H7 (cell line): ENCODE results near the gene TENM4. TPM values are rescaled to one million over a fixed set of nuclear protein-coding genes. Genes with fewer than 3 reads are reported as not detected.
A peak's percentile ranks its signal among the peaks of the same experiment; 100 is the strongest.

ENCODE experiments used
- DNase-seq: peaks from one replicate; pipeline ENCODE4 v3.0.0; 2012
- H3K27me3 ChIP-seq: 2 replicates; pipeline ENCODE4 v1.6.0; 2011; ENCODE audit warnings: mild to moderate bottlenecking, low read length; ENCODE audit not compliant: control insufficient read depth, insufficient read depth
- H3K36me3 ChIP-seq: replicated peaks from 2 replicates; pipeline ENCODE4 v1.5.1; 2011; ENCODE audit warnings: low read length; ENCODE audit not compliant: control insufficient read depth, insufficient read depth
- H3K4me3 ChIP-seq: 2 replicates; pipeline ENCODE4 v1.5.1; 2011; ENCODE audit warnings: low read depth, mild to moderate bottlenecking, control low read depth, low read length, moderate library complexity; ENCODE audit not compliant: insufficient read depth
- total RNA-seq: library from RNA; depleted of rRNA; stranded (reverse); fragments of >200 nt; shearing (Covaris generic); gene quantifications from 2 replicates; pipeline ENCODE4 v1.2.3, GENCODE V29; 2014

TENM4 gene
- total RNA-seq, 1 experiment from 2014 or later = 29.6 TPM

- Histone ChIP-seq H3K4me3 (no peak overlapping the region), H3K27me3 (no peaks in the 10 kb centered on the region), H3K36me3 (no peaks in the 10 kb centered on the region)
- no peak for DNase-seq
Observed at GRCh38 chr11:79371724-79372123, 69.1 kb downstream of the TENM4 start.

GRCh38 chr11:79371152-79371551 is 69.7 kb downstream of the TENM4 start:
- H3K36me3 ChIP-seq = no peaks in the 10 kb centered on the region
- H3K4me3 ChIP-seq = no peak overlapping the region
- H3K27me3 ChIP-seq = no peaks in the 10 kb centered on the region
- DNase-seq = peak; percentile 32

GRCh38 chr11:79369055-79369454 is 71.8 kb downstream of the TENM4 start:
- no peaks in the 10 kb centered on the region for H3K27me3 ChIP-seq
- no peaks in the 10 kb centered on the region for H3K36me3 ChIP-seq
- no peak for DNase-seq
- no peak overlapping the region for H3K4me3 ChIP-seq

GRCh38 chr11:79367844-79368243 is 73.0 kb downstream of the TENM4 start:
- Histone ChIP-seq H3K4me3 (no peak overlapping the region), H3K27me3 (no peaks in the 10 kb centered on the region), H3K36me3 (no peaks in the 10 kb centered on the region)
- DNase-seq = no peak

DNA sequence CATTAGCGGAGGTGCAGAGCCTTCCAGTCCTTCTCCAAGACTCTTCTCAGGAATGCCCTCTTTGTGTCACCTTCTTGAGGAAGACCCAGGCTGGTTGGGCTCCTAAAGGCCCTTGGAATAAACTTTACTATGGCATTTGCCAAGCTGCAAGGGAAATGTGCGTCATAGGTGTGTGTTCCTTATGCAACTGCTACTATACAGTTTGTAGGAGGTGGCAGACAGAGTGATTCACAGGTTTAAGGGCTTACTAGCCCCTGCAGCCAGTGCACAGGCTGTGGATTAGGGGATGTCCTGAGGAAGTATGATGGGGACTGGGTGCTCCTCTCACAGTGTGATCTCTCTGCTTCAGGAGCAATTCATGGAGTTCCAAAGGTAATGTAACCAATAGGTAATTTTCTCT is 74.6 kb downstream of the TENM4 start:
- Histone ChIP-seq H3K4me3 (no peak overlapping the region), H3K36me3 (no peaks in the 10 kb centered on the region), H3K27me3 (no peaks in the 10 kb centered on the region)
- DNase-seq = no peak

DNA sequence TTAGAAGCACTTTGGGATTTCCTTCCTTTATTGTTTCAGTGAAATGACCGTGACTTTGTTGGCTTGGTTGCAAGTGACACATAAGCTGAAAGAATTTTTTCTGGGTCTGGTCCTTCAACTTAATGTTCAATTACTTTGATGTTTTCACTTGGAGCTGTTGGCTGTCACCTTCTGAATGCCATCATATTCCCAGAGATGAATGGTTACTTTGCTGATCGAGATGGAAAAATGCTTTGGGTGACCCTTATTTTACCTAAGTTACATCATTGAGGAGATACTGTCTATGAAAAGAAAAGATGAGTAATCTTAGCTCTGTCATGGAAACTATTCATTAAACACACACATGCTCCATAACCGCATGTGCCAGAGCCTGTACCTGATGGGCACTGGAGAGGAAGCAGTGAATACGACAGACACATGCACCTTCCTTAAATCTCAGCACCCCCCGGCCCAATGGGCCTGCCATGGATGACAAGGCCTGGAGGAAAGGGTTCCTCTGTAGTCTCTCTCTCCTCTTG is 76.9 kb downstream of the TENM4 start:
- no peaks in the 10 kb centered on the region for H3K27me3 ChIP-seq
- no peak overlapping the region for H3K4me3 ChIP-seq
- no peak for DNase-seq
- no peaks in the 10 kb centered on the region for H3K36me3 ChIP-seq

GRCh38 chr11:79363256-79363655 is 77.6 kb downstream of the TENM4 start:
- H3K4me3 ChIP-seq = no peak overlapping the region
- no peaks in the 10 kb centered on the region for H3K27me3 ChIP-seq
- DNase-seq = no peak
- H3K36me3 ChIP-seq = no peaks in the 10 kb centered on the region

DNA sequence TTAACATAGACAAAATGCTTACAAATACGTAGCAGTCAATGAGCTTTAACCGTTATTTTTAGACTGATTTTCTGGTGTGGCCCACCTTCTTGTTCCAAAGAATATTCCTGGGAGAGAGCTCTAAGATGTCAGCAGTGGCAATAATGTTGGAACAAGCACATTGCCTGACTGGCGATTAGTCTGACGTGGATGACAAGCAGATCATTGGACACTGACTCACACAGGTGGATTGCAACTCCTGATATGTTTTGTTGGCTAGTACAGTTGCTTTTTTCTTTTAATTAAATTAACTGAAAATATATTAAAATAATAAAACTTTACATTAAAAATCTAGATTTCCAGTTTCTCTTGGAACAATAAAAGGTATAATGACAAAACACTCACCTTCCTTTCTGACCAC is 78.0 kb downstream of the TENM4 start:
- H3K4me3 ChIP-seq = no peak overlapping the region
- no peak for DNase-seq

DNA sequence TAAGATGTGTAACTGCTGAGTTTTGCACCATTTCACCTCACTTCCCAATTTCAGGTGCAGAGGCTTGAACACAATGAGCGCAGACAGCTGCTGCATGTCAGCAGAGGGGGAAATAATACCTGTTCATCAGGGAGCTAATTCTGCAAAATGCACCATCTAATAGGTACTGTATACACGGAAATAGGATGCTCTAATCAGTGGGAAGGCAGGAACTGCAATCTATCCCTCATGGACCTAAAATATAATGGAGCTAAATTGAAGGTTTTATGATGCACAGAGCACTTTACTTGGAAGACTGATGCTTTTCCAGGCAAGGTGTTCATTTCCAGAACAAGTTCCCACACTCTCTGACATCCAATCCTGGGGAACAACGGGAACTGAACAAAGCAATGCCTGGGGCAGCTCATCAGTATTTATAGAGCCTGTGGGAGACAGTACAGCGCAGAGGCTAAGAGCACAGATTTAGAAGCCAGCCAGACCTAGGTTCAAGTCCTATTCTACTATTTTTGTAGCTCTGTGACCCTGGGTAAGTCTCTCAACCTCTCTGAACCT is 78.5 kb downstream of the TENM4 start:
- Histone ChIP-seq H3K4me3 (no peak overlapping the region), H3K36me3 (no peaks in the 10 kb centered on the region), H3K27me3 (no peaks in the 10 kb centered on the region)
- DNase-seq = no peak

More for the DNA sequence above, 78.0 kb downstream of the TENM4 start:
- Histone ChIP-seq H3K36me3 (no peaks in the 10 kb centered on the region), H3K27me3 (no peaks in the 10 kb centered on the region)

DNA sequence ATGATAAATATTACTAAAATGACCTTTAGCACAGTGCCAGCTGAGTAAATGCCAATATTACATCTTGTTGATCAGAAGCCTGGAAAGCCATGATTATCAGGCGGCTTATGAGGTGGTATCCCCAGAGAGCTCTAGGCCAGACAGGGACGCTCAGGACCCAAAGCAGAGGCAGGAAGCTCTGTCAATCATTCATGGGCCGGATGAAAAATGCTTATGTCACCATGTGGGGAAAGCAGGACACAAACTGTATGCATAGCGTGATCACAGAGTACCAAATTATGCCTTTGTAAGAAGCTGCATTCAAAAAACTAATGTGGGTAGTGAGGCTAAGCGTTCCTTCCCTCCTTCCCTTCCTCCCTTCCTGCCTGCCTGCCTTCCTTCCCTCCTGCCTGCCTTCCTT is 82.6 kb downstream of the TENM4 start:
- Histone ChIP-seq H3K36me3 (no peaks in the 10 kb centered on the region), H3K4me3 (no peak overlapping the region), H3K27me3 (no peaks in the 10 kb centered on the region)
- no peak for DNase-seq

- Histone ChIP-seq H3K4me3 (no peak overlapping the region), H3K27me3 (no peaks in the 10 kb centered on the region), H3K36me3 (no peaks in the 10 kb centered on the region)
- no peak for DNase-seq
Observed at GRCh38 chr11:79353706-79354105, 87.1 kb downstream of the TENM4 start.

- H3K36me3 ChIP-seq = no peaks in the 10 kb centered on the region
- H3K4me3 ChIP-seq = no peak overlapping the region
- DNase-seq = no peak
- no peaks in the 10 kb centered on the region for H3K27me3 ChIP-seq
Observed at GRCh38 chr11:79352349-79352703, 88.5 kb downstream of the TENM4 start.

- Histone ChIP-seq H3K4me3 (no peak overlapping the region), H3K27me3 (no peaks in the 10 kb centered on the region), H3K36me3 (no peaks in the 10 kb centered on the region)
- no peak for DNase-seq
Observed at GRCh38 chr11:79348976-79349682, 91.7 kb downstream of the TENM4 start.

DNA sequence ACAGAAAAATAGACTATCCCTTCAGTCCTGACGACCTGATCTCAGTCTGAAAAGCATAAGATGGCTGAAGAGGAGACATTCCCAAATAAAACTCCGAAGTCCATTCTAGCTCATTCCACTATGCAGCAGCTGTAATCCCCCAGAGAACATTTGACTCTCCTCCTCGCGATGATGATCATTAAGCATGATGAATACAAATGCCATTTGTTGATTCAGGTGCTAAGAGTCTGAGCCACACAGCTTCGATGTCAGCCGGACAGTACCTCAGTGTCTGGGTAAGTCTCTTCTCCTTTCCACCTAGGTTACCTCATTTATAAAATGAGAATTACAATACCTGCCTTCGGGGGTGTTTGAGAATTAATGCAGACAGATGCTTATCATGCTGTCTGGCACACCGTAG is 94.8 kb downstream of the TENM4 start:
- no peak overlapping the region for H3K4me3 ChIP-seq
- H3K27me3 ChIP-seq = no peaks in the 10 kb centered on the region
- DNase-seq = no peak

DNA sequence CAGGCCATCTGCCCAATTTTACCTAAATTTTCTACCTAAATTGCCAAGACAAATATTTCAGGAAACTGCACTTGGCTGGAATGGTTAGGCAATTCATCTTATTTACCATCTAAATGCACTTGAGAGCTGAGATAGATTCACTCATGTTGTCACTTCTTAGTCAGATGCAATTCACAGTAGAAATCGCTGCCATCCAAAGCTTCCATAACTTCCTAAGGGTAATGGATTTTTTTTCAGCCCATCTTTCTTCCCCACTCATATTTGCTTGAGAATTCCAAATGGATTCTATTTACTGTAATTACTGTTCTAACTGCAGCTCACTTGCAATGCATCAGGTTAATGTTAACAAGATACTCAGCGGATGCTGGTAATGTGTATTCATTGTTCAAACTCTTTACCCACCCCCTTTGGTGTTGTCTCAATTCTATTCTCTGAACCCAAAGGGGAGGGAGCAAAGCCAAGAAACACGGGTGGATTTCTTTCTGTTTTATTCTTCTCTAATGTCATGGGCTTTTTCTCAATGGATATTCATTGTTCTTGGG is 96.0 kb downstream of the TENM4 start:
- Histone ChIP-seq H3K27me3 (no peaks in the 10 kb centered on the region), H3K36me3 (no peaks in the 10 kb centered on the region), H3K4me3 (no peak overlapping the region)
- DNase-seq = no peak

More for the DNA sequence above, 94.8 kb downstream of the TENM4 start:
- no peaks in the 10 kb centered on the region for H3K36me3 ChIP-seq
